Activated CD8-positive, alpha-beta memory T cell treated with anti-CD3 and anti-CD28 coated beads, Interleukin-2, amount 10 ng/mL, durations not matched to agents 7 days and 5 days (primary cell): Measurements from ENCODE around the gene GAK. TPM values are rescaled to one million over a fixed set of nuclear protein-coding genes. Genes with fewer than 3 reads are reported as not detected.

ENCODE experiments used
- ATAC-seq: fragments of 150-1000 bp; cut with Tn5 transposase; one replicate; pipeline ENCODE4 v1.10.0; 2021; ENCODE audit warnings: moderate library complexity
- CTCF ChIA-PET: fragments of 350-600 bp; sonication (Branson Sonifier 250); formaldehyde crosslinking; loops from one replicate; lab custom pipeline; 2021; ENCODE audit warnings: antibody characterized with exemption; lab: Charles Lee
- DNase-seq: peaks from one replicate; pipeline ENCODE4 v3.0.0-alpha.2; 2020
- H3K27ac Mint-ChIP-seq: one replicate; pipeline ENCODE4 v1.8.0; 2021; ENCODE audit warnings: mild to moderate bottlenecking, mixed read lengths
- H3K27me3 Mint-ChIP-seq: one replicate; pipeline ENCODE4 v1.8.0; 2021; ENCODE audit warnings: mixed read lengths
- H3K36me3 Mint-ChIP-seq: one replicate; pipeline ENCODE4 v1.8.0; 2021; ENCODE audit warnings: mild to moderate bottlenecking, mixed read lengths
- H3K4me1 Mint-ChIP-seq: one replicate; pipeline ENCODE4 v1.8.0; 2021; ENCODE audit warnings: mixed read lengths
- H3K4me3 Mint-ChIP-seq: one replicate; pipeline ENCODE4 v1.8.0; 2021; ENCODE audit warnings: mild to moderate bottlenecking, moderate library complexity, mixed read lengths
- H3K9me3 Mint-ChIP-seq: one replicate; pipeline ENCODE4 v1.8.0; 2022; ENCODE audit warnings: low read depth, mixed read lengths
- total RNA-seq, 2 experiments: library from RNA; stranded (reverse); gene quantifications; one replicate each; pipeline ENCODE4 v1.2.3, GENCODE V29; 2021

The GAK gene
- total RNA-seq, 2 experiments from 2014 or later, result 152 to 176 TPM

GRCh38 chr4:960140-960635 is 28.1 kb upstream of the GAK start:
- Mint-ChIP-seq H3K9me3 (no peaks in the 10 kb centered on the region), H3K27ac (no peak overlapping the region), H3K4me3 (no peak overlapping the region), H3K27me3 (no peaks in the 10 kb centered on the region), H3K4me1 (no peaks in the 10 kb centered on the region), H3K36me3 (no peaks in the 10 kb centered on the region)
- no peak for ATAC-seq
- CTCF ChIA-PET, result no interaction called here
- no peak for DNase-seq

- ATAC-seq (no peak), DNase-seq (no peak)
- Mint-ChIP-seq H3K9me3 (no peaks in the 10 kb centered on the region), H3K27ac (no peak overlapping the region), H3K4me3 (no peak overlapping the region), H3K27me3 (no peaks in the 10 kb centered on the region), H3K4me1 (no peaks in the 10 kb centered on the region), H3K36me3 (no peaks in the 10 kb centered on the region)
- CTCF ChIA-PET, result no interaction called here
Observed at GRCh38 chr4:959338-960139, 27.4 kb upstream of the GAK start.

- Mint-ChIP-seq H3K4me3 (no peak overlapping the region), H3K9me3 (no peaks in the 10 kb centered on the region), H3K36me3 (peaks cover 2% of the 10 kb centered on the region), H3K27me3 (no peaks in the 10 kb centered on the region), H3K27ac (no peak overlapping the region), H3K4me1 (no peaks in the 10 kb centered on the region)
- DNase-seq (no peak), ATAC-seq (no peak)
- CTCF ChIA-PET, result no interaction called here
Observed at GRCh38 chr4:958696-959337, 26.7 kb upstream of the GAK start.

GRCh38 chr4:958314-958665 is 26.2 kb upstream of the GAK start:
- Mint-ChIP-seq H3K27ac (no peak overlapping the region), H3K27me3 (no peaks in the 10 kb centered on the region), H3K4me3 (no peak overlapping the region), H3K9me3 (no peaks in the 10 kb centered on the region), H3K36me3 (peaks cover 2% of the 10 kb centered on the region), H3K4me1 (no peaks in the 10 kb centered on the region)
- ATAC-seq, result no peak
- no peak for DNase-seq
- CTCF ChIA-PET, result no interaction called here

GRCh38 chr4:957581-958313 is 25.6 kb upstream of the GAK start:
- no peak for ATAC-seq
- H3K27me3 Mint-ChIP-seq, result no peaks in the 10 kb centered on the region
- H3K27ac Mint-ChIP-seq, result no peak overlapping the region
- CTCF ChIA-PET, result no interaction called here
- no peak for DNase-seq
- H3K4me1 Mint-ChIP-seq, result no peaks in the 10 kb centered on the region
- H3K4me3 Mint-ChIP-seq, result no peak overlapping the region
- peaks cover 2% of the 10 kb centered on the region for H3K36me3 Mint-ChIP-seq
- H3K9me3 Mint-ChIP-seq, result no peaks in the 10 kb centered on the region

GRCh38 chr4:957231-957580 is 25.1 kb upstream of the GAK start:
- DNase-seq (no peak), ATAC-seq (no peak)
- H3K36me3 Mint-ChIP-seq, result peaks cover 2% of the 10 kb centered on the region
- no peak overlapping the region for H3K4me3 Mint-ChIP-seq
- CTCF ChIA-PET, result no interaction called here
- no peaks in the 10 kb centered on the region for H3K27me3 Mint-ChIP-seq
- no peaks in the 10 kb centered on the region for H3K9me3 Mint-ChIP-seq
- H3K4me1 Mint-ChIP-seq, result no peaks in the 10 kb centered on the region
- H3K27ac Mint-ChIP-seq, result no peak overlapping the region

- peaks cover 2% of the 10 kb centered on the region for H3K36me3 Mint-ChIP-seq
- ATAC-seq (no peak), DNase-seq (no peak)
- CTCF ChIA-PET, result no interaction called here
- H3K9me3 Mint-ChIP-seq, result no peaks in the 10 kb centered on the region
- H3K27ac Mint-ChIP-seq, result no peak overlapping the region
- H3K4me1 Mint-ChIP-seq, result no peaks in the 10 kb centered on the region
- H3K27me3 Mint-ChIP-seq, result no peaks in the 10 kb centered on the region
- no peak overlapping the region for H3K4me3 Mint-ChIP-seq
Observed at GRCh38 chr4:956531-957230, 24.6 kb upstream of the GAK start.

- Mint-ChIP-seq H3K4me1 (no peaks in the 10 kb centered on the region), H3K36me3 (peaks cover 2% of the 10 kb centered on the region), H3K4me3 (no peak overlapping the region), H3K27ac (no peak overlapping the region), H3K9me3 (no peaks in the 10 kb centered on the region), H3K27me3 (no peaks in the 10 kb centered on the region)
- DNase-seq (no peak), ATAC-seq (no peak)
- CTCF ChIA-PET, result no interaction called here
Observed at GRCh38 chr4:955931-956381, 23.8 kb upstream of the GAK start.

GRCh38 chr4:955161-955921 is 23.2 kb upstream of the GAK start:
- ATAC-seq (no peak), DNase-seq (no peak)
- Mint-ChIP-seq H3K4me3 (no peak overlapping the region), H3K27ac (no peak overlapping the region), H3K4me1 (no peaks in the 10 kb centered on the region), H3K27me3 (no peaks in the 10 kb centered on the region), H3K36me3 (peaks cover 2% of the 10 kb centered on the region), H3K9me3 (no peaks in the 10 kb centered on the region)
- CTCF ChIA-PET, result no interaction called here

- CTCF ChIA-PET, result no interaction called here
- DNase-seq, result no peak
- H3K36me3 Mint-ChIP-seq, result peaks cover 2% of the 10 kb centered on the region
- H3K27me3 Mint-ChIP-seq, result no peaks in the 10 kb centered on the region
- no peak overlapping the region for H3K27ac Mint-ChIP-seq
- H3K4me3 Mint-ChIP-seq, result no peak overlapping the region
- no peak for ATAC-seq
- H3K4me1 Mint-ChIP-seq, result no peaks in the 10 kb centered on the region
- no peaks in the 10 kb centered on the region for H3K9me3 Mint-ChIP-seq
Observed at GRCh38 chr4:954211-955020, 22.3 kb upstream of the GAK start.

- CTCF ChIA-PET, result no interaction called here
- Mint-ChIP-seq H3K27ac (no peak overlapping the region), H3K4me1 (no peaks in the 10 kb centered on the region), H3K27me3 (no peaks in the 10 kb centered on the region), H3K36me3 (peaks cover 2% of the 10 kb centered on the region), H3K4me3 (no peak overlapping the region), H3K9me3 (no peaks in the 10 kb centered on the region)
- DNase-seq, result no peak
- ATAC-seq, result no peak
Observed at GRCh38 chr4:953574-953915, 21.4 kb upstream of the GAK start.

GRCh38 chr4:952881-953573 is 20.9 kb upstream of the GAK start:
- H3K4me3 Mint-ChIP-seq, result no peak overlapping the region
- DNase-seq (no peak), ATAC-seq (no peak)
- peaks cover 2% of the 10 kb centered on the region for H3K36me3 Mint-ChIP-seq
- no peaks in the 10 kb centered on the region for H3K4me1 Mint-ChIP-seq
- CTCF ChIA-PET, result no interaction called here
- no peaks in the 10 kb centered on the region for H3K9me3 Mint-ChIP-seq
- no peak overlapping the region for H3K27ac Mint-ChIP-seq
- H3K27me3 Mint-ChIP-seq, result no peaks in the 10 kb centered on the region
